Epithelial cell of proximal tubule (primary cell): ENCODE results near the gene IFI6. TPM values are rescaled to one million over a fixed set of nuclear protein-coding genes. Genes with fewer than 3 reads are reported as not detected.
"Not testable (repeated sequence)": the region's sequence is repeated elsewhere in the genome, so short reads cannot be mapped to it uniquely, and the experiment has no call there.

Experiments
- DNase-seq: peaks from one replicate; pipeline ENCODE4 v3.0.0-alpha.2; 2011; ENCODE audit warnings: low read depth
- H3K4me3 ChIP-seq: 2 replicates; pipeline ENCODE4 v1.5.1; 2011; ENCODE audit warnings: low read depth, mild to moderate bottlenecking, low read length
- total RNA-seq: library from RNA; depleted of rRNA; stranded (reverse); fragments of >200 nt; gene quantifications from 2 replicates; pipeline ENCODE4 v1.2.3, GENCODE V29; 2015
- TF ChIP-seq, protein P1 (sequence below): conservative IDR thresholded peaks from 2 replicates; pipeline ENCODE4 v1.5.1; 2012; ENCODE audit warnings: low read depth, mild to moderate bottlenecking, low read length

The IFI6 gene
- total RNA-seq, 1 donor from 2014 or later: 28.3 TPM

GRCh38 chr1:27684176-27684575 is 12.2 kb upstream of the IFI6 start:
- DNase-seq: no peak

GRCh38 chr1:27682351-27682944 is 10.5 kb upstream of the IFI6 start:
- no peak for DNase-seq

More at GRCh38 chr1:27684176-27684575, 12.2 kb upstream of the IFI6 start:
- no peak overlapping the region for H3K4me3 ChIP-seq
- TF ChIP-seq, protein P1, sequence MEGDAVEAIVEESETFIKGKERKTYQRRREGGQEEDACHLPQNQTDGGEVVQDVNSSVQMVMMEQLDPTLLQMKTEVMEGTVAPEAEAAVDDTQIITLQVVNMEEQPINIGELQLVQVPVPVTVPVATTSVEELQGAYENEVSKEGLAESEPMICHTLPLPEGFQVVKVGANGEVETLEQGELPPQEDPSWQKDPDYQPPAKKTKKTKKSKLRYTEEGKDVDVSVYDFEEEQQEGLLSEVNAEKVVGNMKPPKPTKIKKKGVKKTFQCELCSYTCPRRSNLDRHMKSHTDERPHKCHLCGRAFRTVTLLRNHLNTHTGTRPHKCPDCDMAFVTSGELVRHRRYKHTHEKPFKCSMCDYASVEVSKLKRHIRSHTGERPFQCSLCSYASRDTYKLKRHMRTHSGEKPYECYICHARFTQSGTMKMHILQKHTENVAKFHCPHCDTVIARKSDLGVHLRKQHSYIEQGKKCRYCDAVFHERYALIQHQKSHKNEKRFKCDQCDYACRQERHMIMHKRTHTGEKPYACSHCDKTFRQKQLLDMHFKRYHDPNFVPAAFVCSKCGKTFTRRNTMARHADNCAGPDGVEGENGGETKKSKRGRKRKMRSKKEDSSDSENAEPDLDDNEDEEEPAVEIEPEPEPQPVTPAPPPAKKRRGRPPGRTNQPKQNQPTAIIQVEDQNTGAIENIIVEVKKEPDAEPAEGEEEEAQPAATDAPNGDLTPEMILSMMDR: no peak

DNA sequence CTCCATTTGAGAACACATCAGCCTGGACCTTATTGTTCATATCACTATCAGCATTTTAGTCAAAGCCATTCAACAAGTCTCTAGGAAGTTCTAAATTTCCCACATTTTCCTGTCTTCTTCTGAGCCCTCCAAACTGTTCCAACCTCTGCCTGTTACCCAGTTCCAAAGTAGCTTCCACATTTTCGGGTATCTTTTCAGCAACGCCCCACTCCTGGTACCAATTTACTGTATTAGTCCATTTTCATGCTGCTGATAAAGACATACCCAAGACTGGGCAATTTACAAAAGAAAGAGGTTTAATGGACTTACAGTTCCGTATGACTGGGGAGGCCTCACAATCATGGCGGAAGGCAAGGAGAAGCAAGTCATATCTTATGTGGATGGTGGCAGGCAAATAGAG is 9.6 kb upstream of the IFI6 start:
- not testable (repeated sequence) for DNase-seq, H3K4me3 ChIP-seq

More at GRCh38 chr1:27682351-27682944, 10.5 kb upstream of the IFI6 start:
- no peak overlapping the region for H3K4me3 ChIP-seq
- TF ChIP-seq, protein P1: no peak

DNA sequence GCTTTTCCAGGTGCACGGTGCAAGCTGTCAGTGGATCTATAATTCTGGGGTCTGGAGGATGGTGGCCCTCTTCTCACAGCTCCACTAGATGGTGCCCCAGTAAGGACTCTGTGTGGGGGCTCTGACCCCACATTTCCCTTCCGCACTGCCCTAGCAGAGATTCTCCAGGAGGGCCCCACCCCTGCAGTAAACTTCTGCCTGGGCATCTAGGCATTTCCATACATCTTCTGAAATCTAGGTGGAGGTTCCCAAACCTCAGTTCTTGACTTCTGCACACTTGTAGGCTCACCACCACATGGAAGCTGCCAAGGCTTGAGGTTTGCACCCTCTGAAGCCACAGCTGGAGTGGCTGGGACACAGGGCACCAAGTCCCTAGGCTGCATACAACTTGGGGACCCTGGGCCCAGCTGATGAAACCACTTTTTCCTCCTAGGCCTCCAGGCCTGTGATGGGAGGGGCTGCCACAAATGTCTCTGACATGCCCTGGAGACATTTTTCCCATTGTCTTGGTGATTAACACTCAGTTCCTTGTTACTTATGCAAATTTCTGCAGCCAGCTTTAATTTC is 8.3 kb upstream of the IFI6 start:
- DNase-seq, H3K4me3 ChIP-seq: not testable (repeated sequence)

DNA sequence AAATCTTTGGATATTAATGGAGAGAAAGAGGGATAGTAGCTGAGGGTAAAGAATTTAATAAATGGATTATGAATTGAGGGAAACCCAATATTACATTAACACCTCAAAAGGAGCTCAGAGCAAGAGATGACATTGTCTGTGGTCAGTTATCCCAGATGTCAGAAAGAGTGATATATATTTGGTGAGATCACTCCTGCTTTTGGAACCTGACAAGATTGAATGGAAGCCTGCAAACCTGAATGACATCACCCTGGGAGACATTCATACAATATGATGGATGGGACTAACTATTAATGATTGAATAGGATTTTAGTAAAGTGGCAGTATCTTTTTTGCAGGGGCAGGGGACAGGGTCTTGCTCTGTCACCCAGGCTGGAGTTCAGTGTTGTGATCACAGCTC is 6.8 kb upstream of the IFI6 start:
- TF ChIP-seq, protein P1: no peak
- no peak for DNase-seq
- no peak overlapping the region for H3K4me3 ChIP-seq

DNA sequence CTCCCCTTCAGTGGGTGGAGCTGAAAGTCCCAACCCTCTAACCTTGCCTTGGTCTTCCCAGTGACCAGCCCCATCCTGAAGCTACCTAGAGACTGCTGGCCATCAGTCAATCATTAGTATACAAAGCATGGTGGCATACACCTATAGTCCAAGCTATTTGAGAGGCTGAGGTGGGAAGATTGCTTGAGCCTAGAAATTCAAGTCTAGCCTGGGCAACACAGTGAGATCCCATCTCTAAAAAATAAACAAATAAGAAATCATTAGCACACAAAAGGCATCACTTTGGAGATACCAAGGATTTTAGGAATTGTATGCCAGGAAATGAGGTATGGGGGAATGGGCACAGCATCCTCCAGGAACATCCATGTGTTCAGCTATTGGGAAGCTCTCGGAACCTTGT is 4.4 kb upstream of the IFI6 start:
- TF ChIP-seq, protein P1: no peak
- no peak for DNase-seq
- H3K4me3 ChIP-seq: no peak overlapping the region

- H3K4me3 ChIP-seq: peak overlapping the region; percentile 63
- TF ChIP-seq, protein P1: peak; percentile 25
- no peak for DNase-seq
Measured at GRCh38 chr1:27672750-27673112, 739 bp upstream of the IFI6 start.

- DNase-seq: no peak
- no peak overlapping the region for H3K4me3 ChIP-seq
- TF ChIP-seq, protein P1: no peak
Measured at GRCh38 chr1:27669876-27670275, 2.1 kb downstream of the IFI6 start.
